Thoracic aorta (tissue), 2 donors: ENCODE data around the gene MITF. TPM values are rescaled to one million over a fixed set of nuclear protein-coding genes. Genes with fewer than 3 reads are reported as not detected.

Source experiments
- ATAC-seq: fragments of 150-250 bp; one replicate; pipeline ENCODE4 v1.8.0; 2017; ENCODE audit warnings: low read depth; ENCODE audit not compliant: insufficient number of reproducible peaks, low FRiP score
- DNase-seq: peaks from one replicate; pipeline ENCODE4 v3.0.0-alpha.2; 2020; ENCODE audit warnings: low spot score
- H3K27ac ChIP-seq, 2 donors: fragments of 200-600 bp; sonication (generic); 1 replicate in 1 of 2; 2 replicates in 1 of 2; pipeline ENCODE4 v1.5.1; 2016; ENCODE audit warnings: mild to moderate bottlenecking in 2 of 2, moderate library complexity in 2 of 2
- H3K27me3 ChIP-seq: fragments of 200-600 bp; sonication (generic); replicated peaks from 2 replicates; pipeline ENCODE4 v1.6.0; 2016; ENCODE audit warnings: mild to moderate bottlenecking; ENCODE audit not compliant: insufficient read depth
- H3K36me3 ChIP-seq: fragments of 200-600 bp; sonication (generic); one replicate; pipeline ENCODE4 v1.5.1; 2016
- H3K4me1 ChIP-seq, 2 donors: fragments of 200-600 bp; sonication (generic); 1 replicate in 1 of 2; 2 replicates in 1 of 2; pipeline versions ENCODE4 v1.5.1 to v1.6.0; 2016; ENCODE audit warnings: low read depth in 2 of 2, mild to moderate bottlenecking in 1 of 2; ENCODE audit not compliant: control insufficient read depth in 1 of 2
- H3K4me3 ChIP-seq: fragments of 200-600 bp; sonication (generic); 2 replicates; pipeline ENCODE4 v1.5.1; 2016; ENCODE audit warnings: mild to moderate bottlenecking
- H3K9me3 ChIP-seq: fragments of 200-600 bp; sonication (generic); 2 replicates; pipeline ENCODE4 v1.5.1; 2016
- total RNA-seq, 2 donors: library from RNA; depleted of rRNA; stranded (reverse); fragments of >200 nt; gene quantifications; one replicate each; pipeline versions ENCODE4 v1.1.0 to v1.2.3, GENCODE V29; 2016
- TF ChIP-seq, protein P1 (sequence below): fragments of 200-600 bp; sonication (generic); IDR thresholded peaks from one replicate; pipeline ENCODE4 v1.5.1; 2019; ENCODE audit warnings: antibody characterized with exemption

Gene MITF
- total RNA-seq, 2 donors from 2014 or later, result 12.3 to 12.7 TPM

DNA sequence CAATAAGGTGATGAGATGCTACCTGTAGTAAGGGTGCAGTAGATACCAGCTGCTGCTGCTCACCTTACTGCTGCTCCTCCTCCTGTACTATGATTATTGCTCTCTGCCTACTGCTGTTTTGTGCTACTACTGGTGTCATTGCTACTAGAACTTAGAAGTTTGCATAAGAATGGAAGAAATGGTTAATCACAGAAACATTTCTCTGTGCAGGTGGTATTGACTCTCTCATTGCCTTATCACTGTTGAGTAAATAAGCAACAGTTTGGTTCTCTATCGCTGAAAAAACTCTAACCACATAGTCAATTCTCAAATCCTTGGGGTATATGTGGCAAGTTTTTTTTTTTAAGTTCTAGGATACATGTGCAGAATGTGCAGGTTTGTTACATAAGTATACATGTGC is 16.5 kb downstream of the MITF start:
- Histone ChIP-seq H3K4me3 (no peak overlapping the region), H3K9me3 (no peaks in the 10 kb centered on the region), H3K27me3 (no peaks in the 10 kb centered on the region), H3K4me1 (peaks cover 0 to 9% of the 10 kb centered on the region in 2 donors), H3K27ac (no peak overlapping the region), H3K36me3 (no peaks in the 10 kb centered on the region)
- no peak for DNase-seq
- TF ChIP-seq, protein P1, sequence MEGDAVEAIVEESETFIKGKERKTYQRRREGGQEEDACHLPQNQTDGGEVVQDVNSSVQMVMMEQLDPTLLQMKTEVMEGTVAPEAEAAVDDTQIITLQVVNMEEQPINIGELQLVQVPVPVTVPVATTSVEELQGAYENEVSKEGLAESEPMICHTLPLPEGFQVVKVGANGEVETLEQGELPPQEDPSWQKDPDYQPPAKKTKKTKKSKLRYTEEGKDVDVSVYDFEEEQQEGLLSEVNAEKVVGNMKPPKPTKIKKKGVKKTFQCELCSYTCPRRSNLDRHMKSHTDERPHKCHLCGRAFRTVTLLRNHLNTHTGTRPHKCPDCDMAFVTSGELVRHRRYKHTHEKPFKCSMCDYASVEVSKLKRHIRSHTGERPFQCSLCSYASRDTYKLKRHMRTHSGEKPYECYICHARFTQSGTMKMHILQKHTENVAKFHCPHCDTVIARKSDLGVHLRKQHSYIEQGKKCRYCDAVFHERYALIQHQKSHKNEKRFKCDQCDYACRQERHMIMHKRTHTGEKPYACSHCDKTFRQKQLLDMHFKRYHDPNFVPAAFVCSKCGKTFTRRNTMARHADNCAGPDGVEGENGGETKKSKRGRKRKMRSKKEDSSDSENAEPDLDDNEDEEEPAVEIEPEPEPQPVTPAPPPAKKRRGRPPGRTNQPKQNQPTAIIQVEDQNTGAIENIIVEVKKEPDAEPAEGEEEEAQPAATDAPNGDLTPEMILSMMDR, result no peak
- no peak for ATAC-seq

DNA sequence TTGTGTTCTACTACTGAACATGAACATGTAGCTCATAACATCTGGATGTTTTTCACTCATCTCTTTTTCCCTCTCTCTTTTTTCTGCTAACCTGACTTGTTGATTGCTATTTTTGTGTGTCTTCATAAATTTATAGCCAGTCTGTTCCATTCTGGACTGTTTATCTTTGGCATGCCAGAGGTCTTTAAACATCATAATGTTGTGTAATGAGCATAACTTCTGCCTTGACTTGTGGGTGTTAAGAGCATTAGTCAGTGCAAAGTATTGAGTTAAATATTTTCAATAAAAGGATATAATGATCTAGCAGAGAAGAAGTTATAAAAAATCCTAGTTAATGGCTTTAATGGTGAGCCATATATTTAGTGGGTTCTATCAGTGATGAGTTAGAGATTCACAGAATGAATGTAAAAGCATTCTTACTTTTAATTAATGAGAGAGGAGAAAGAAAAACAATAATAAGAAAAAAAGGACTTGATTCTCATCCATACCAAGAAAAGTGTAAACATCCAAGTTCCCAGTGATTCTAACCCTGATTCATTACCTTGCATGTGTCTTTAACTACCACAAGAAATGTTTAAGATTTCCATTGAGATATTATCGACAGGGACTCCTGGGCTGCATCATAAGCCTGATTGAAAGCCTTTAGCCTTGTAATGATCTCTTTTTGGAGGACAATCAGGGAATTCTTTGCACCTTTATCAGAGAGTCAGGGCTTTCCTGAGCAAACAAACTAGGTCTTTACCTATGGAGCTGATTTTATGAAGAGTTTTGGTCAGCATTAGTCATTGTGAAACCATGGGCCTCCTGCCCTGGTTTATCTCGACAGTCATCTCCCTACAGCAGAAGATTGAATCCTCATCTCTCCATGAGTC is 22.9 kb downstream of the MITF start:
- H3K27ac ChIP-seq, result peak overlapping the region in 1 of 2 donors; percentile 32
- no peak for ATAC-seq

DNA sequence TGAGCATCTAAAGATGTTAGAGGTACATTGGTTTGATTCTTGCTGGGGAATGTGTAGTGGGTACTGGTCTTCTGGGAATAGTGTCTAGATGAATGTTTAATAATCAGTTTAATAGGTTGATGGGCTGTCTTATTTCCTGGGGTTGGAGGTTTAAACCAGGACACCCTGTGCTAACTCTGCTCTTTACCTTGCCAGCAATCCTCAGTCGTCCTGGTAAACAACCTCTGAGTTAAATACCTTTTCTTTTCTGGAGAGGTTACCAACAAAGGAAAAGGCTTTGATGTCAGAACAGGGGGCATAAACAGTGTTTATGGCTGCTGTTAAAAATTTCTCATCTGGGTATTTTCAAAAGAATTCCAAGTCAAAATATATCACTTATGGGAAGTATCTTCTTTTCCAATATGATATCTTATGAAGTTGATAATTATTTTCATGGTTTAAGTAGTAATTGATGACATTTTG is 23.5 kb downstream of the MITF start:
- Histone ChIP-seq H3K36me3 (no peaks in the 10 kb centered on the region), H3K4me3 (no peak overlapping the region), H3K9me3 (no peaks in the 10 kb centered on the region), H3K4me1 (peaks cover 41 to 47% of the 10 kb centered on the region in 2 donors), H3K27ac (no peak overlapping the region), H3K27me3 (no peaks in the 10 kb centered on the region)
- ATAC-seq (no peak), DNase-seq (no peak)
- TF ChIP-seq, protein P1, result no peak

More for the DNA sequence above, 22.9 kb downstream of the MITF start:
- peaks cover 41 to 45% of the 10 kb centered on the region in 2 donors for H3K4me1 ChIP-seq
- TF ChIP-seq, protein P1, result no peak
- H3K9me3 ChIP-seq, result no peaks in the 10 kb centered on the region
- DNase-seq, result no peak
- no peaks in the 10 kb centered on the region for H3K36me3 ChIP-seq
- H3K4me3 ChIP-seq, result no peak overlapping the region
- no peaks in the 10 kb centered on the region for H3K27me3 ChIP-seq

DNA sequence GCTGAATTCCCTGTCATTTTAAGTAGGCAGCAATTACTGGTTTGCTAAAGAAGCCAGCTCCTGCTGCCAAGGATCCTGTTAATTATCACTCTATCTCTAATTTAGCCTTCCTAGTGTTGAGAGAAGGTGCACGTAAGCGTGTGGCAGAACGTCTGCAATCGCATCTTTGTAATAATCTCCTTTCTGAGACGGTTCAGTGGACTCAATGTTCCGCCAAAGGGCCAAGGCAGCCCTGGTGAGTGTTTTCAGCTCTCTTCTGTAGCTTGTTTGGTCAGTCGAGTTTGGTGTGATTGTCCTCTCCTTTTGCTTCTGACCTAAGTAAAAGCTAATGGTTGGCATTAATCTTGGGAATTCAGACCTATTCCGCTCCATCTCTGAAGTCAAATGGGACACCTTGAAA is 24.2 kb downstream of the MITF start:
- no peak overlapping the region for H3K4me3 ChIP-seq

More for the DNA sequence above, 24.2 kb downstream of the MITF start:
- Histone ChIP-seq H3K27ac (peak overlapping the region in 1 of 2 donors; percentile 4), H3K4me1 (peaks cover 41 to 47% of the 10 kb centered on the region in 2 donors), H3K27me3 (no peaks in the 10 kb centered on the region), H3K36me3 (no peaks in the 10 kb centered on the region), H3K9me3 (no peaks in the 10 kb centered on the region)
- ATAC-seq (no peak), DNase-seq (no peak)
- TF ChIP-seq, protein P1, result no peak
